ACHN (cell line): ENCODE data around the gene RNU11.
A peak's percentile ranks its signal among the peaks of the same experiment; 100 is the strongest.
"Not testable (repeated sequence)": the region's sequence is repeated elsewhere in the genome, so short reads cannot be mapped to it uniquely, and the experiment has no call there.

Source experiments
- DNase-seq: peaks from one replicate; pipeline ENCODE4 v3.0.0-alpha.2; 2015
- in situ Hi-C: cut with HindIII; loops from 2 replicates; pipeline ENCODE4 v1.10.0; 2017; ENCODE audit warnings: low sequenced_read_pairs, low pct_ligation_motif_present, low pct_unique_long_range_greater_than_20kb

RNU11 gene

GRCh38 chr1:28648474-28649198 is at the start of gene RNU11:
Gene RNU11, plus strand, starts transcription at chr1:28648600.
- in situ Hi-C loops, result no loop called here
- peak; percentile 96 for DNase-seq

- in situ Hi-C loops, result no loop called here
- DNase-seq, result peak; percentile 86
Observed at GRCh38 chr1:28601696-28602095, 46.7 kb upstream of the RNU11 start.

GRCh38 chr1:28602536-28603439 is 45.6 kb upstream of the RNU11 start:
- DNase-seq, result peak; percentile 77
- in situ Hi-C loops, result no loop called here

- no peak for DNase-seq
- in situ Hi-C loops, result no loop called here
Observed at GRCh38 chr1:28604411-28604810, 44.0 kb upstream of the RNU11 start.

GRCh38 chr1:28604962-28605361 is 43.4 kb upstream of the RNU11 start:
- no peak for DNase-seq
- in situ Hi-C loops, result no loop called here

GRCh38 chr1:28606771-28607170 is 41.6 kb upstream of the RNU11 start:
- in situ Hi-C loops, result no loop called here
- DNase-seq, result no peak

GRCh38 chr1:28613175-28613574 is 35.2 kb upstream of the RNU11 start:
- DNase-seq, result no peak
- in situ Hi-C loops, result no loop called here

GRCh38 chr1:28631713-28632112 is 16.7 kb upstream of the RNU11 start:
- in situ Hi-C loops, result no loop called here
- DNase-seq, result no peak

- no peak for DNase-seq
- in situ Hi-C loops, result no loop called here
Observed at GRCh38 chr1:28632560-28632959, 15.8 kb upstream of the RNU11 start.

- in situ Hi-C loops, result no loop called here
- DNase-seq, result peak; percentile 48
Observed at GRCh38 chr1:28640766-28641165, 7.6 kb upstream of the RNU11 start.

- in situ Hi-C loops, result no loop called here
- DNase-seq, result peak; percentile 20
Observed at GRCh38 chr1:28642056-28642846, 6.1 kb upstream of the RNU11 start.

GRCh38 chr1:28642847-28643635 is 5.4 kb upstream of the RNU11 start, which contains the start of gene TAF12:
Gene TAF12, minus strand, starts transcription at chr1:28643067. Its CDS starts 20,986 bp downstream, at chr1:28622081.
- in situ Hi-C loops, result no loop called here
- DNase-seq, result peak; percentile 93

GRCh38 chr1:28644494-28644893 is 3.9 kb upstream of the RNU11 start:
- no peak for DNase-seq
- in situ Hi-C loops, result no loop called here

GRCh38 chr1:28645406-28645805 is 3.0 kb upstream of the RNU11 start:
- in situ Hi-C loops, DNase-seq: not testable (repeated sequence)

GRCh38 chr1:28646040-28646439 is 2.4 kb upstream of the RNU11 start:
- in situ Hi-C loops, result no loop called here
- DNase-seq, result no peak

- DNase-seq, result peak; percentile 84
- in situ Hi-C loops, result no loop called here
Observed at GRCh38 chr1:28648008-28648473, 359 bp upstream of the RNU11 start.

- DNase-seq, in situ Hi-C loops: not testable (repeated sequence)
Observed at GRCh38 chr1:28653063-28653462, 4.7 kb downstream of the RNU11 start.

- in situ Hi-C loops, result not testable (repeated sequence)
- peak; percentile 54 for DNase-seq
Observed at GRCh38 chr1:28653870-28654269, 5.5 kb downstream of the RNU11 start.
